Nephron progenitor cell (in vitro differentiated cells): ENCODE results near the gene MMP11.

Experiments
- DNase-seq: peaks from one replicate; pipeline ENCODE4 v3.0.0; 2021
- H3K27ac Mint-ChIP-seq: 2 replicates; pipeline ENCODE4 v1.8.0; 2021; ENCODE audit warnings: mild to moderate bottlenecking, moderate library complexity, mixed read lengths
- H3K27me3 Mint-ChIP-seq: 2 replicates; pipeline ENCODE4 v1.8.0; 2021; ENCODE audit warnings: mild to moderate bottlenecking, low read depth, mixed read lengths; ENCODE audit not compliant: poor library complexity
- H3K36me3 Mint-ChIP-seq: 2 replicates; pipeline ENCODE4 v1.8.0; 2021; ENCODE audit warnings: low read depth, mixed read lengths
- H3K4me1 Mint-ChIP-seq: 2 replicates; pipeline ENCODE4 v1.8.0; 2021; ENCODE audit warnings: mixed read lengths
- H3K4me3 Mint-ChIP-seq: 2 replicates; pipeline ENCODE4 v1.8.0; 2021; ENCODE audit warnings: mild to moderate bottlenecking, moderate library complexity, mixed read lengths
- H3K9me3 Mint-ChIP-seq: 2 replicates; pipeline ENCODE4 v1.8.0; 2021; ENCODE audit warnings: mild to moderate bottlenecking, moderate library complexity, mixed read lengths
- TF ChIP-seq, protein P1 (sequence below): fragments of 200-600 bp; sonication (generic); IDR thresholded peaks from 2 replicates; pipeline ENCODE4 v1.5.0; 2021; ENCODE audit warnings: antibody characterized with exemption

MMP11 gene

DNA sequence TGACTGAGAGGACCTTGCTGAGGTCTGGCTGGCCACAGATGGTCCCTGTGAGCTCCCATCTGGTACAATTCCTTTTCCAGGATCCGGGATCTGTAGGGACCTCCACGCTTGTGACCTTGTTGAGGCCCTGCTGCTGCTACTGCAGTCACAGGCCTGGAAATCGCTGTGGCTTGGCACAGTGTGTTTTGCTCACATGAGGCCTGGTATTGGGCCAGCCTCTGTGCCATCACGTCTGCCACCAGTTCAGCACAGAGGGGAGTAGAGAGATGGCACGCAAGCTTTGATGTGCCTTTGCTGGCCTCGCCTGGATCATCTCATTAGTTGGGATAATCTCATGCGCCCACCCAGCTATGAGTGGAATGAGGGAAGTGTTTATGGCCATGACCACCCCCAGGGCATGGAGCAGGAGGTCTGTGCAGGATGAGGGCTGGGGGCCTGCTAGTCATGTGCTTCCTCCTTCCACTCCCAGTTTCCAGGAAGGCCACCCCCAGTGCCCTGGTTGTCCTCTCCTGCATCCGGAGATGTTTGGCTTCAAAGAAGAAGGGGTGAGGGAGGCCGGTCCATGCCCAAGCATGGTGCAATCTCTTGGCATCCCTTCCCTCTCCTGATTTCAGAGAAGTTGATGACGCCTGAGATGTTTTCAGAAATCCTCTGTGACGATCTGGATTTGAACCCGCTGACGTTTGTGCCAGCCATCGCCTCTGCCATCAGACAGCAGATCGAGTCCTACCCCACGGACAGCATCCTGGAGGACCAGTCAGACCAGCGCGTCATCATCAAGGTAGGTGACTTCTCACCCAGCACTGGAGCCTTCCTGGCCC, 43.7 kb downstream of the MMP11 start:
- no peak overlapping the region for H3K4me3 Mint-ChIP-seq
- no peaks in the 10 kb centered on the region for H3K9me3 Mint-ChIP-seq
- peak overlapping the region; percentile 66 for H3K27ac Mint-ChIP-seq
- no peak for DNase-seq
- TF ChIP-seq, protein P1, sequence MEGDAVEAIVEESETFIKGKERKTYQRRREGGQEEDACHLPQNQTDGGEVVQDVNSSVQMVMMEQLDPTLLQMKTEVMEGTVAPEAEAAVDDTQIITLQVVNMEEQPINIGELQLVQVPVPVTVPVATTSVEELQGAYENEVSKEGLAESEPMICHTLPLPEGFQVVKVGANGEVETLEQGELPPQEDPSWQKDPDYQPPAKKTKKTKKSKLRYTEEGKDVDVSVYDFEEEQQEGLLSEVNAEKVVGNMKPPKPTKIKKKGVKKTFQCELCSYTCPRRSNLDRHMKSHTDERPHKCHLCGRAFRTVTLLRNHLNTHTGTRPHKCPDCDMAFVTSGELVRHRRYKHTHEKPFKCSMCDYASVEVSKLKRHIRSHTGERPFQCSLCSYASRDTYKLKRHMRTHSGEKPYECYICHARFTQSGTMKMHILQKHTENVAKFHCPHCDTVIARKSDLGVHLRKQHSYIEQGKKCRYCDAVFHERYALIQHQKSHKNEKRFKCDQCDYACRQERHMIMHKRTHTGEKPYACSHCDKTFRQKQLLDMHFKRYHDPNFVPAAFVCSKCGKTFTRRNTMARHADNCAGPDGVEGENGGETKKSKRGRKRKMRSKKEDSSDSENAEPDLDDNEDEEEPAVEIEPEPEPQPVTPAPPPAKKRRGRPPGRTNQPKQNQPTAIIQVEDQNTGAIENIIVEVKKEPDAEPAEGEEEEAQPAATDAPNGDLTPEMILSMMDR: no peak
- H3K27me3 Mint-ChIP-seq: no peaks in the 10 kb centered on the region
- H3K4me1 Mint-ChIP-seq: no peaks in the 10 kb centered on the region
- peaks cover 93% of the 10 kb centered on the region for H3K36me3 Mint-ChIP-seq

DNA sequence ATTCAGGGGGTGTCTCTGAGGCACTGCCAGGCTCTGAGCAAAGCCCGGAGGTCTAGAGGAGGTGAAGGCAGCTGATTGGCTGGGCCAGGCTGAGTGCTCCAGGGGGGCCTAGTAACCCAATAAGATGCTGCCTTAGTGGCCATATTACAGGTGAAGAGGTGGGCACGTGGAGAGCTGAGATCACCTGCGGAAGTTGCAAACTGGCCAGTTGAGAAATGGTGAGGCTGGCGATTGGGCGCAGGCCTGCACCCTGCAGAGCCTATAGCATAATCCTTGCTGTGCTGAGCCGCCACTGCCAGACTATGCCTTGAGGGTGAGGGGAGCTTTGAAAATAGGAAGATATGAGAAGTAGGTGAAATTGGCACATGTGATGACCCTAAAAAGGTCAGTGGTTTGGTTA, 44.5 kb downstream of the MMP11 start:
- no peaks in the 10 kb centered on the region for H3K9me3 Mint-ChIP-seq
- TF ChIP-seq, protein P1: no peak
- H3K4me1 Mint-ChIP-seq: no peaks in the 10 kb centered on the region
- H3K27ac Mint-ChIP-seq: no peak overlapping the region
- no peak overlapping the region for H3K4me3 Mint-ChIP-seq
- H3K36me3 Mint-ChIP-seq: peaks cover 89% of the 10 kb centered on the region
- no peak for DNase-seq
- no peaks in the 10 kb centered on the region for H3K27me3 Mint-ChIP-seq

DNA sequence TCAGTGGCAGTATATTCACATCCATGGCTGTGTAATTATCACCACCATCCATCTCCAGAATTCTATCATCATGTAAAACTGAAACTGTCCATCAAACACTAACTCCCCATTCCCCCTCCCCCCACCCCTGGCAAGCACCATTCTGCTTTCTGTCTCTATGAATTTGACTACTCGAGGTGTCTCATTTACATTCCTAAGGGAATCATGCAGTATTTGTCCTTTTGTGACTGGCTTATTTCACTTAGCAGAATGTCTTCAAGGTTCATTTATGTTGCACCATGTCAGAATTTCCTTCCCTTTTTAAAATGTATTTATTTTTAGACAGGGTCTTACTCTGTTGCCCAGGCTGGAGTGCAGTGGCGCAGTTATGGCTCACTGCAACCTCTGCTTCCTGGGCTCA, 45.9 kb downstream of the MMP11 start:
- H3K4me3 Mint-ChIP-seq: no peak overlapping the region
- H3K9me3 Mint-ChIP-seq: no peaks in the 10 kb centered on the region
- no peaks in the 10 kb centered on the region for H3K4me1 Mint-ChIP-seq
- no peak for DNase-seq
- H3K27ac Mint-ChIP-seq: no peak overlapping the region
- TF ChIP-seq, protein P1: no peak
- H3K36me3 Mint-ChIP-seq: peaks cover 88% of the 10 kb centered on the region
- no peaks in the 10 kb centered on the region for H3K27me3 Mint-ChIP-seq

GRCh38 chr22:23820748-23821211, 48.1 kb downstream of the MMP11 start:
- Mint-ChIP-seq H3K4me1 (peaks cover 11% of the 10 kb centered on the region), H3K27ac (peak overlapping the region; percentile 87), H3K9me3 (no peaks in the 10 kb centered on the region), H3K36me3 (peaks cover 85% of the 10 kb centered on the region), H3K4me3 (no peak overlapping the region), H3K27me3 (no peaks in the 10 kb centered on the region)
- no peak for DNase-seq
- TF ChIP-seq, protein P1: no peak

- H3K4me3 Mint-ChIP-seq: no peak overlapping the region
- peak overlapping the region; percentile 64 for H3K27ac Mint-ChIP-seq
- DNase-seq: no peak
- H3K4me1 Mint-ChIP-seq: peaks cover 25% of the 10 kb centered on the region
- no peaks in the 10 kb centered on the region for H3K9me3 Mint-ChIP-seq
- peaks cover 80% of the 10 kb centered on the region for H3K36me3 Mint-ChIP-seq
- TF ChIP-seq, protein P1: no peak
- H3K27me3 Mint-ChIP-seq: no peaks in the 10 kb centered on the region
Observed at GRCh38 chr22:23822101-23822671, 49.5 kb downstream of the MMP11 start.
